HCT116 (cell line): ENCODE results near the gene PPP1R16B.
"Not testable (repeated sequence)": the region's sequence is repeated elsewhere in the genome, so short reads cannot be mapped to it uniquely, and the experiment has no call there.

Source experiments
- JUND ChIP-seq: IDR thresholded peaks from 2 replicates; pipeline ENCODE4 v1.6.1; 2012
- MAX ChIP-seq: IDR thresholded peaks from 2 replicates; pipeline ENCODE4 v1.6.1; 2012
- POLR2A ChIP-seq: IDR thresholded peaks from 2 replicates; pipeline ENCODE4 v1.7.0; 2011; ENCODE audit warnings: borderline replicate concordance; ENCODE audit not compliant: insufficient read depth, insufficient read length; ENCODE audit errors: extremely low read depth
- POLR2AphosphoS5 ChIP-seq: IDR thresholded peaks from 2 replicates; pipeline ENCODE4 v1.6.1; 2011; ENCODE audit warnings: mild to moderate bottlenecking, low read depth, low read length, moderate library complexity
- SIN3A ChIP-seq: IDR thresholded peaks from 2 replicates; pipeline ENCODE4 v1.6.1; 2012; ENCODE audit warnings: low read depth
- TF ChIP-seq, protein P1 (sequence below), 3 experiments: fragments of 200-600 bp in 1 of 3; sonication (generic) in 1 of 3; IDR thresholded peaks in 2 of 3; conservative IDR thresholded peaks in 1 of 3; 2 replicates each; pipeline ENCODE4 v1.5.1; 2012 to 2017; ENCODE audit warnings: low read depth in 2 of 3, low read length in 2 of 3, antibody characterized with exemption in 1 of 3, borderline replicate concordance in 1 of 3, control low read depth in 1 of 3, mild to moderate bottlenecking in 1 of 3, mixed read lengths in 1 of 3, mixed run types in 1 of 3, moderate library complexity in 1 of 3; ENCODE audit not compliant: insufficient read depth in 1 of 3

- TF ChIP-seq, protein P1, sequence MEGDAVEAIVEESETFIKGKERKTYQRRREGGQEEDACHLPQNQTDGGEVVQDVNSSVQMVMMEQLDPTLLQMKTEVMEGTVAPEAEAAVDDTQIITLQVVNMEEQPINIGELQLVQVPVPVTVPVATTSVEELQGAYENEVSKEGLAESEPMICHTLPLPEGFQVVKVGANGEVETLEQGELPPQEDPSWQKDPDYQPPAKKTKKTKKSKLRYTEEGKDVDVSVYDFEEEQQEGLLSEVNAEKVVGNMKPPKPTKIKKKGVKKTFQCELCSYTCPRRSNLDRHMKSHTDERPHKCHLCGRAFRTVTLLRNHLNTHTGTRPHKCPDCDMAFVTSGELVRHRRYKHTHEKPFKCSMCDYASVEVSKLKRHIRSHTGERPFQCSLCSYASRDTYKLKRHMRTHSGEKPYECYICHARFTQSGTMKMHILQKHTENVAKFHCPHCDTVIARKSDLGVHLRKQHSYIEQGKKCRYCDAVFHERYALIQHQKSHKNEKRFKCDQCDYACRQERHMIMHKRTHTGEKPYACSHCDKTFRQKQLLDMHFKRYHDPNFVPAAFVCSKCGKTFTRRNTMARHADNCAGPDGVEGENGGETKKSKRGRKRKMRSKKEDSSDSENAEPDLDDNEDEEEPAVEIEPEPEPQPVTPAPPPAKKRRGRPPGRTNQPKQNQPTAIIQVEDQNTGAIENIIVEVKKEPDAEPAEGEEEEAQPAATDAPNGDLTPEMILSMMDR (IDR thresholded peaks at IDR 0.05 in 2 of 3, conservative IDR thresholded peaks at IDR 0.05 in 1 of 3; ENCODE audit: borderline replicate concordance in 1 of 3, insufficient read depth in 1 of 3, low read depth in 2 of 3, low read length in 2 of 3): not testable (repeated sequence)
- TF ChIP-seq MAX, SIN3A, JUND, POLR2AphosphoS5, POLR2A: not testable (repeated sequence)
Observed at GRCh38 chr20:38960187-38960687, 154.7 kb downstream of the PPP1R16B start.
